ENCODE measurements around the gene TRIO. TPM values are rescaled to one million over a fixed set of nuclear protein-coding genes. Genes with fewer than 3 reads are reported as not detected.

TRIO gene
- total RNA-seq, 4 donors from 2014 or later, result 67.4 to 103 (median 94.7) TPM

DNA sequence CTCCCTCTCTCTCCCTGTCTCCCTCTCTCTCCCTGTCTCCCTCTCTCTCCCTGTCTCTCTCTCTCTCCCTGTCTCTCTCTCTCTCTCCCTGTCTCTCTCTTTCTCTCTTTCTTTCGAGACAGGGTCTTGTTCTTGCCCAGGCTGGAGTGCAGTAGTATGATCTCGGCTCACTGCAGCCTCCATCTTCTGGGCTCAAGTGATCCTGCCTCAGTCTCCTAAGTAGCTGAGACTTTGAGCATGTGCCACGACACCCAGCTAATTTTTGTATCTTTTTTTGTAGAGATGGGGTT is 14.3 kb downstream of the TRIO start:
- Histone ChIP-seq H3K4me1 (peaks cover 0 to 24% of the 10 kb centered on the region in 2 donors), H3K4me3 (replicated peaks in 1 of 3) (no peak overlapping the region), H3K9me3 (no peaks in the 10 kb centered on the region), H3K27ac (no peak overlapping the region), H3K36me3 (no peaks in the 10 kb centered on the region), H3K27me3 (no peaks in the 10 kb centered on the region)
- intact Hi-C loops (cut with DNase I), result no loop called here
- WGBS, 2 donors, result 89 to 94% methylated on average over 3 of the region's 3 CpGs
- DNase-seq, result no peak
- TF ChIP-seq POLR2A (IDR thresholded peaks at IDR 0.05), result no peak
- TF ChIP-seq, protein P1, sequence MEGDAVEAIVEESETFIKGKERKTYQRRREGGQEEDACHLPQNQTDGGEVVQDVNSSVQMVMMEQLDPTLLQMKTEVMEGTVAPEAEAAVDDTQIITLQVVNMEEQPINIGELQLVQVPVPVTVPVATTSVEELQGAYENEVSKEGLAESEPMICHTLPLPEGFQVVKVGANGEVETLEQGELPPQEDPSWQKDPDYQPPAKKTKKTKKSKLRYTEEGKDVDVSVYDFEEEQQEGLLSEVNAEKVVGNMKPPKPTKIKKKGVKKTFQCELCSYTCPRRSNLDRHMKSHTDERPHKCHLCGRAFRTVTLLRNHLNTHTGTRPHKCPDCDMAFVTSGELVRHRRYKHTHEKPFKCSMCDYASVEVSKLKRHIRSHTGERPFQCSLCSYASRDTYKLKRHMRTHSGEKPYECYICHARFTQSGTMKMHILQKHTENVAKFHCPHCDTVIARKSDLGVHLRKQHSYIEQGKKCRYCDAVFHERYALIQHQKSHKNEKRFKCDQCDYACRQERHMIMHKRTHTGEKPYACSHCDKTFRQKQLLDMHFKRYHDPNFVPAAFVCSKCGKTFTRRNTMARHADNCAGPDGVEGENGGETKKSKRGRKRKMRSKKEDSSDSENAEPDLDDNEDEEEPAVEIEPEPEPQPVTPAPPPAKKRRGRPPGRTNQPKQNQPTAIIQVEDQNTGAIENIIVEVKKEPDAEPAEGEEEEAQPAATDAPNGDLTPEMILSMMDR (IDR thresholded peaks at IDR 0.05), result no peak

DNA sequence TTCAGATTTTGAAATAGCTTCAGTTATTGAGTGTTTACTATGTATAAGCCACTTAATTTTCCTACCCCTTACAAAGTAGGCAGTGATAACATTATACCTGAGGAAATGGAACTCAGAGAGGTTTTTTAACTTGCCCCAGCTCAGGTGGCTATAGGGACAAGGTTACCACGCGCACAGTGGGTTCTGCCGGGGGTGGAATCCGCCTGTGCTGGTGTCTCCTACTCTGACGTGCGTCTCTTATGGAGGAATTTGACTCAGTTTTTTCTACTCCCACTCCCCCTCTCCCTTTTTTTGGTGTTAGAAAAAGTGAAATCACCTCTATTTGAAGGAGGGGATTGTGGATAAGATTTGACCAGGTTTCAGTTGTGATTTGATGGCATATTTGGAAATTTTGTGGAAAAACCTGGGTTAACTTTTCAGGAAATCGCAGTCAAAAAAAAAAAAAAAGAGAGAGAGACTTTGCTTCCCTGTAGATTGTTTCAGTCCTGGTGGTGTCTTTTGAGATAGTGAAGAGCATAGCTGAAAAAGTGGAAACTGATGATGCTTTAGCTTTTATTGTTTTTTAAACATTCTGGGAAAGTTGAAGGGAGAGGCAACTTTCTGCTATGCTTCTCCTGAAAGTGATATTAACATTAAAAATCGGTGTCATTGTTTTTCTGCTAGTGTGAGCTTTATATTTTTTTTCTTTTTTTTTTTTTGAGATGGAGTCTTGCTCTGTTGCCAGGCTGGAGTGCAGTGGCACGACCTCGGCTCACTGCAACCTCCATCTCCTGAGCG is 15.9 kb downstream of the TRIO start:
- no peak for DNase-seq
- Histone ChIP-seq H3K27ac (no peak overlapping the region), H3K9me3 (no peaks in the 10 kb centered on the region), H3K36me3 (no peaks in the 10 kb centered on the region), H3K27me3 (no peaks in the 10 kb centered on the region), H3K4me1 (peaks cover 0 to 18% of the 10 kb centered on the region in 2 donors), H3K4me3 (replicated peaks in 1 of 3) (no peak overlapping the region)
- TF ChIP-seq POLR2A (IDR thresholded peaks at IDR 0.05), result no peak
- TF ChIP-seq, protein P1 (IDR thresholded peaks at IDR 0.05), result no peak
- WGBS, 2 donors, result 93 to 94% methylated on average over 11 of the region's 11 CpGs
- intact Hi-C loops (cut with DNase I), result no loop called here

DNA sequence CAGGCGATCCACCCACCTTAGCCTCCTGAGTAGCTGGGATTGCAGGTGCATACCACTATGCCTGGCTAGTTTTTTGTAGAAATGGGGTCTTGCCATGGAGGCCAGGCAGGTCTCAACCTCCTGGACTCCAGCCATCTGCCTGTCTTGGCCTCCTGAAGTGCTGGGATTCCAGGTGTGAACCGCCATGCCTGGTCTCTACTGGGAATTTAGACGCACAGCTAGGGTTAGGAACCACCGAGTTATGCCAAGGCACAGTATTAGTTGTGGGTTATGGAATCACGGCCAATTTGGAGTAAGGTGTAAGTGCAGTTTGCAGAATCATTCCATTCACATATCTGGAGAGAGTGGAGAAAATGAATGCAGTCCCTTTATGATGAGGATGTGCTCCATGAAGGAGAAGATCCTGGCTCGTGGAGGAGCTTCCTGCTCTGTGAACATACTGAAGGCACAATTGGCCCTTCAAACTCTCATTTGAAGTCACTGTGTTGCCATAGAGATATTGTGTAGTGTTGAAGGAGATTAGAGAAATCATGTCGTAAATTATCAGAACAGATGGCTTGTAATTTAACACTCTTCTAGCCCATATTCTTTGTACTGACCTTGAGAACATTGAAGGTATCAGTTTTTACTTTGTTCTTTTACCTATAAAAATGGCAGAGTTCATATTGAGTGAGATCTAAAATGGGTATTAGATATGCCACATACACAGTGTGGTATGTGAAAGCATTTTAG is 18.8 kb downstream of the TRIO start:
- Histone ChIP-seq H3K27ac (no peak overlapping the region), H3K27me3 (no peaks in the 10 kb centered on the region), H3K36me3 (no peaks in the 10 kb centered on the region), H3K9me3 (no peaks in the 10 kb centered on the region), H3K4me3 (replicated peaks in 1 of 3) (no peak overlapping the region), H3K4me1 (peaks cover 0 to 7% of the 10 kb centered on the region in 2 donors)
- intact Hi-C loops (cut with DNase I), result no loop called here
- WGBS, 2 donors, result 92 to 97% methylated on average over 7 of the region's 7 CpGs
- TF ChIP-seq, protein P1 (IDR thresholded peaks at IDR 0.05), result no peak
- TF ChIP-seq POLR2A (IDR thresholded peaks at IDR 0.05), result no peak
- DNase-seq, result no peak

DNA sequence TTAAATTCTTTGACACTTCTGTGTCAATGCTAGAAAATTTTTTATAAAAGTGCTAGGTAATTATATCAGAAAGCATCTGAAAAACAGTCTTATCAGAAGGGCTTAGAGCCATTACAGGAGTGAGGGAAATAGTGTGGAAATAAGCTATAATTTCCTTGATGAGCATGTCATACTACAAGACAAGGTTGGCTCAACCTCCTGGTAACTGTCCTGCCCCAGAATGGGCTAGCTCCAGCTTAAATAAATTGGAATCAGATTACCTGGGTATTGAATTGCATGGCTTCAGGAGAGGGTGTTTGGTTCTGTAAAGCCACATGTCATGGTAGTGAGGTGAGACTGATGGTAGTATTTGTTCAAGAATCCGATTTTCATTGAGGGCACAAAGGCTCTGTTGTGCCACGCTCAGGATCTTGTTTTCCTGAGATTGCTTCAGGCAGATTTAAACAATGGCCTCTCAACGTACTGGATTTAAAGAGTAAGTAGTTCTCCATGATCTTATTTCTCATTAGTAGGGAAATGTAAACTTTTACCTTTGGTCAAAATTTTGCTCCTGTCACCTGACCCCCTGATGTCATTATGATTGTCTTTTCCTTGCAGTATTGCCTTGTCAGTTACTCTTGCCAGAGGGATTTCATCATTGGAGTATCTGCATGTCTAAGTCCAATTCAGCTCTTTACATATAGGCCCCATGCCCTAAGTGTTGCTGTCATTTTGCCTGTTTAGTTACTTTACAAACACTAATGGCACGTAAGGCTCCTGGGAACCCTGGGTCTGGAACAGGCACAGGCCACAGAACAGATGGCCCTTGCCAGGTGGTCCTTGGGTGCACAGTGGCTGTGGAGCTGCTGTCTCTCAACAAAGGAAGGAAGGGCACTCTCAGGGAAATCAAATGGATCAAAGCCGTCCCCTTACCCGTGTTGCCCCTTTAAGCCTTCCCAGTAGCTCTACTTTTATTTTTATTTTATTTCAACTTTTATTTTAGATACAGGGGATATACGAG is 21.3 kb downstream of the TRIO start:
- Histone ChIP-seq H3K27me3 (no peaks in the 10 kb centered on the region), H3K27ac (no peak overlapping the region), H3K4me3 (replicated peaks in 1 of 3) (no peak overlapping the region), H3K9me3 (no peaks in the 10 kb centered on the region), H3K36me3 (no peaks in the 10 kb centered on the region), H3K4me1 (peaks cover 15 to 26% of the 10 kb centered on the region in 2 donors)
- TF ChIP-seq, protein P1 (IDR thresholded peaks at IDR 0.05), result no peak
- no peak for TF ChIP-seq POLR2A (IDR thresholded peaks at IDR 0.05)
- intact Hi-C loops (cut with DNase I), result no loop called here
- DNase-seq, result no peak
- WGBS, 2 donors, result 90 to 95% methylated on average over 7 of the region's 7 CpGs
